Endothelial cell (in vitro differentiated cells): ENCODE data around the gene KCNQ2. TPM values are rescaled to one million over a fixed set of nuclear protein-coding genes. Genes with fewer than 3 reads are reported as not detected.

Experiments
- DNase-seq: peaks from one replicate; pipeline ENCODE4 v3.0.0; 2021; ENCODE audit warnings: low spot score
- H3K27ac Mint-ChIP-seq: one replicate; pipeline ENCODE4 v1.8.0; 2021; ENCODE audit warnings: mixed read lengths, inconsistent platforms; ENCODE audit not compliant: unreplicated experiment
- H3K27me3 Mint-ChIP-seq: one replicate; pipeline ENCODE4 v1.8.0; 2021; ENCODE audit warnings: mild to moderate bottlenecking, moderate library complexity, mixed read lengths, inconsistent platforms; ENCODE audit not compliant: unreplicated experiment
- H3K36me3 Mint-ChIP-seq: one replicate; pipeline ENCODE4 v1.8.0; 2021; ENCODE audit warnings: mild to moderate bottlenecking, low read depth, mixed read lengths, inconsistent platforms; ENCODE audit not compliant: unreplicated experiment
- H3K4me1 Mint-ChIP-seq: one replicate; pipeline ENCODE4 v1.8.0; 2021; ENCODE audit warnings: mild to moderate bottlenecking, mixed read lengths, inconsistent platforms; ENCODE audit not compliant: unreplicated experiment
- H3K4me3 Mint-ChIP-seq: one replicate; pipeline ENCODE4 v1.8.0; 2021; ENCODE audit warnings: mild to moderate bottlenecking, mixed read lengths, inconsistent platforms; ENCODE audit not compliant: unreplicated experiment
- H3K9me3 Mint-ChIP-seq: one replicate; pipeline ENCODE4 v1.8.0; 2021; ENCODE audit warnings: mixed read lengths, inconsistent platforms; ENCODE audit not compliant: unreplicated experiment
- CTCF ChIP-seq: fragments of 200-600 bp; sonication (generic); IDR thresholded peaks from one replicate; pipeline ENCODE4 v1.5.0; 2021; ENCODE audit warnings: antibody characterized with exemption; ENCODE audit not compliant: unreplicated experiment
- total RNA-seq: library from RNA; stranded (reverse); fragmentation: NEBNext Ultra II Directional; extraction: Animal tissue kit (Norgen Biotek cat#: 25700); gene quantifications from one replicate; pipeline ENCODE4 v1.2.1, GENCODE V29; 2021; ENCODE audit not compliant: unreplicated experiment

KCNQ2 gene
- total RNA-seq, 1 donor from 2014 or later, result 3.2 TPM

DNA sequence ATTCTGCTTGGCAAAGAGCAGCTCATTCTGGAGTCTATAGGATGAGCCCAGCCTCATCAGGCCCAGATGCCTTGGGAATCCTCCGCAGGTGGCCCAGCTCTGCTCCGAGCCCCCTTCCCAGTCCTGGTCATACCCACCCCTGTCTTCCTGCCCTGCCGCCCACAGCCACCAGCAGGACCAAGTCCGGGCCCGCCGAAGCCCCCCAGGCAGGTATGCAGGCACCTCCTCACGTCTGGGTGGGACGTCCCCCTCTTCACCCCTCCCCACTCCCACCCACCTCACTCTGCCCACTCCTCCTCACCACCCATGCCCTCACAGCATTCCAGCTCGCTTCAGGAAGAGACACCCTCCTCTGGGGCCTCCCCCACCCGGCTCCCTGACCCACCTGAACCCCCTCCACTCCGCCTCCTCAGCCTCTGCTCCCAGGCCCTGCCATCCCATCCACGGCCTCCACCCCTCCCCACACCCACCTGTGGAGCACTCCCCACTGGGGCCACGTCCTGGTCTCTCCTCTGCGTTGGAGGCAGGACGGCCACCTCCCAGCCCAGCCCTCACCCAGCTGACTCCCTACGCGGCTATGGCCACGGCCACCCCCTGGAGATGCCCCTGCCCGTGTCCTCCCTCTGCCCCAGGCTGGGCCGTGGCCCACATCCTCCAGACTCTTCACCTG lies 43.4 kb downstream of the KCNQ2 start:
- no peak overlapping the region for H3K27ac Mint-ChIP-seq

GRCh38 chr20:63427724-63428330 lies 44.6 kb downstream of the KCNQ2 start:
- TF ChIP-seq CTCF, result no peak
- no peak for DNase-seq
- no peak overlapping the region for H3K27ac Mint-ChIP-seq
- no peaks in the 10 kb centered on the region for H3K4me1 Mint-ChIP-seq
- H3K4me3 Mint-ChIP-seq, result no peak overlapping the region
- H3K36me3 Mint-ChIP-seq, result peaks cover 3% of the 10 kb centered on the region
- H3K9me3 Mint-ChIP-seq, result no peaks in the 10 kb centered on the region
- H3K27me3 Mint-ChIP-seq, result peaks cover 2% of the 10 kb centered on the region

More for the DNA sequence above, 43.4 kb downstream of the KCNQ2 start:
- Mint-ChIP-seq H3K4me1 (no peaks in the 10 kb centered on the region), H3K27me3 (peaks cover 4% of the 10 kb centered on the region), H3K9me3 (no peaks in the 10 kb centered on the region), H3K36me3 (peaks cover 3% of the 10 kb centered on the region), H3K4me3 (no peak overlapping the region)
- TF ChIP-seq CTCF, result no peak
- DNase-seq, result no peak

GRCh38 chr20:63427206-63427605 lies 45.2 kb downstream of the KCNQ2 start:
- Mint-ChIP-seq H3K36me3 (peaks cover 3% of the 10 kb centered on the region), H3K4me3 (no peak overlapping the region), H3K9me3 (no peaks in the 10 kb centered on the region), H3K27me3 (peaks cover 2% of the 10 kb centered on the region), H3K27ac (no peak overlapping the region), H3K4me1 (no peaks in the 10 kb centered on the region)
- DNase-seq, result no peak
- no peak for TF ChIP-seq CTCF

- H3K4me3 Mint-ChIP-seq, result no peak overlapping the region
- H3K27me3 Mint-ChIP-seq, result peaks cover 2% of the 10 kb centered on the region
- no peaks in the 10 kb centered on the region for H3K4me1 Mint-ChIP-seq
- TF ChIP-seq CTCF, result no peak
- H3K27ac Mint-ChIP-seq, result no peak overlapping the region
- no peaks in the 10 kb centered on the region for H3K9me3 Mint-ChIP-seq
- no peak for DNase-seq
- H3K36me3 Mint-ChIP-seq, result peaks cover 3% of the 10 kb centered on the region
These were observed 46.5 kb downstream of the KCNQ2 start for GRCh38 chr20:63425846-63426485.

GRCh38 chr20:63424613-63425012 lies 47.8 kb downstream of the KCNQ2 start:
- peaks cover 2% of the 10 kb centered on the region for H3K27me3 Mint-ChIP-seq
- H3K27ac Mint-ChIP-seq, result no peak overlapping the region
- no peaks in the 10 kb centered on the region for H3K9me3 Mint-ChIP-seq
- H3K36me3 Mint-ChIP-seq, result peaks cover 3% of the 10 kb centered on the region
- H3K4me3 Mint-ChIP-seq, result no peak overlapping the region
- DNase-seq, result no peak
- H3K4me1 Mint-ChIP-seq, result no peaks in the 10 kb centered on the region
- TF ChIP-seq CTCF, result no peak
